Kidney (tissue), 14 donors: ENCODE data around the gene MOK. TPM values are rescaled to one million over a fixed set of nuclear protein-coding genes. Genes with fewer than 3 reads are reported as not detected.

Source experiments
- DNase-seq, 5 donors: peaks; one replicate each; pipeline ENCODE4 v3.0.0-alpha.2; 2013 to 2020
- FAIRE-seq: peaks from 2 replicates; lab custom pipeline; 2012; peaks lifted over from hg19 to GRCh38; lab: Jason Lieb, UNC
- H3K27ac ChIP-seq, 2 donors: one replicate each; pipeline ENCODE4 v1.7.0; 2013; ENCODE audit warnings: low read depth in 2 of 2, low read length in 2 of 2, inconsistent platforms in 1 of 2
- H3K27me3 ChIP-seq: one replicate; pipeline ENCODE4 v1.7.1; 2013; ENCODE audit warnings: low read length, inconsistent platforms; ENCODE audit not compliant: control insufficient read depth, insufficient read depth
- H3K36me3 ChIP-seq, 3 donors: one replicate each; pipeline versions ENCODE4 v1.7.0 to v1.7.1; 2013; ENCODE audit warnings: low read length in 3 of 3, control low read depth in 1 of 3, inconsistent platforms in 1 of 3; ENCODE audit not compliant: insufficient read depth in 3 of 3, control insufficient read depth in 2 of 3
- H3K4me1 ChIP-seq, 3 donors: one replicate each; pipeline versions ENCODE4 v1.7.0 to v1.7.1; 2013; ENCODE audit warnings: low read length in 3 of 3, inconsistent platforms in 1 of 3, low read depth in 1 of 3; ENCODE audit not compliant: control insufficient read depth in 2 of 3, insufficient read depth in 2 of 3
- H3K4me3 ChIP-seq, 3 donors: one replicate each; pipeline versions ENCODE4 v1.7.0 to v1.8.1; 2013; ENCODE audit warnings: low read length in 3 of 3, control low read depth in 1 of 3, inconsistent platforms in 1 of 3
- H3K9ac ChIP-seq, 3 donors: one replicate each; pipeline versions ENCODE4 v1.7.0 to v1.7.1; 2013; ENCODE audit warnings: low read length in 3 of 3, control low read depth in 1 of 3, inconsistent platforms in 1 of 3
- H3K9me3 ChIP-seq, 3 donors: one replicate each; pipeline versions ENCODE4 v1.7.0 to v1.7.1; 2013; ENCODE audit warnings: low read length in 3 of 3, control low read depth in 1 of 3, inconsistent platforms in 1 of 3; ENCODE audit not compliant: control insufficient read depth in 2 of 3, insufficient read depth in 1 of 3
- CTCF ChIP-seq: IDR thresholded peaks from 3 replicates; pipeline ENCODE4 v1.5.1; 2012; ENCODE audit warnings: mild to moderate bottlenecking, moderate library complexity, borderline replicate concordance; ENCODE audit not compliant: insufficient read depth; ENCODE audit errors: extremely low read depth
- intact Hi-C: fragments of 100-400 bp; cut with DNase I; formaldehyde crosslinking; loops from one replicate; pipeline ENCODE4 v1.11.1; 2022
- polyA plus RNA-seq: library from polyadenylated mRNA; stranded (reverse); fragments of 350-450 nt; fragmentation: Illumina TruSeq; extraction: RNeasy Lipid Tissue Mini Kit (QIAGEN cat#74804); gene quantifications from one replicate; pipeline ENCODE4 v1.2.3, GENCODE V29; 2014; ENCODE audit warnings: low read depth, low replicate concordance; ENCODE audit not compliant: insufficient read depth
- total RNA-seq: library from RNA; stranded (reverse); fragmentation: NEBNext Ultra II Directional; extraction: Animal tissue kit (Norgen Biotek cat#: 25700); gene quantifications from one replicate; pipeline ENCODE4 v1.2.1, GENCODE V29; 2021
- donor health status: control.
- donor health status: control.
- donor health status: control.
- donor health status: control.
- donor health status: control.
- donor health status: DM: yes; HTN: yes; CAD: no.
- donor health status: Normal renal cell carcinoma (clear cell type).

Gene MOK
- total and polyA plus RNA-seq, 2 donors from 2014 or later: 20.4 to 32.7 TPM

- DNase-seq: no peak
- Histone ChIP-seq H3K9ac (no peak overlapping the region), H3K4me3 (no peak overlapping the region), H3K4me1 (no peaks in the 10 kb centered on the region), H3K9me3 (no peaks in the 10 kb centered on the region), H3K27me3 (no peaks in the 10 kb centered on the region), H3K36me3 (peaks cover 0 to 29% (median 28%) of the 10 kb centered on the region in 3 donors), H3K27ac (no peak overlapping the region)
- FAIRE-seq: no peak
- no peak for TF ChIP-seq CTCF
- intact Hi-C loops: no loop called here
Measured at GRCh38 chr14:102346645-102347044, 41.7 kb upstream of the MOK start.

GRCh38 chr14:102345232-102345631 is 40.3 kb upstream of the MOK start:
- DNase-seq: no peak
- Histone ChIP-seq H3K36me3 (peaks cover 0 to 29% (median 28%) of the 10 kb centered on the region in 3 donors), H3K9me3 (no peaks in the 10 kb centered on the region), H3K4me3 (no peak overlapping the region), H3K4me1 (no peaks in the 10 kb centered on the region), H3K27me3 (no peaks in the 10 kb centered on the region), H3K9ac (no peak overlapping the region), H3K27ac (no peak overlapping the region)
- FAIRE-seq: no peak
- intact Hi-C loops: no loop called here
- TF ChIP-seq CTCF: no peak

- TF ChIP-seq CTCF: no peak
- no peak overlapping the region for H3K4me3 ChIP-seq
- intact Hi-C loops: no loop called here
- H3K27ac ChIP-seq: no peak overlapping the region
- H3K9ac ChIP-seq: no peak overlapping the region
- peaks cover 0 to 28% (median 27%) of the 10 kb centered on the region in 3 donors for H3K36me3 ChIP-seq
- no peaks in the 10 kb centered on the region for H3K27me3 ChIP-seq
- H3K9me3 ChIP-seq: no peaks in the 10 kb centered on the region
- no peak for FAIRE-seq
- no peak for DNase-seq
- H3K4me1 ChIP-seq: no peaks in the 10 kb centered on the region
Measured at GRCh38 chr14:102344485-102344884, 39.5 kb upstream of the MOK start.

GRCh38 chr14:102344084-102344483 is 39.1 kb upstream of the MOK start:
- Histone ChIP-seq H3K9ac (no peak overlapping the region), H3K36me3 (peaks cover 0 to 28% (median 27%) of the 10 kb centered on the region in 3 donors), H3K4me1 (no peaks in the 10 kb centered on the region), H3K4me3 (no peak overlapping the region), H3K27me3 (no peaks in the 10 kb centered on the region), H3K9me3 (no peaks in the 10 kb centered on the region), H3K27ac (no peak overlapping the region)
- no peak for DNase-seq
- intact Hi-C loops: no loop called here
- no peak for FAIRE-seq
- TF ChIP-seq CTCF: no peak
